ENCODE data around the gene TEFM.
"Not testable (repeated sequence)": the region's sequence is repeated elsewhere in the genome, so short reads cannot be mapped to it uniquely, and the experiment has no call there.

Gene TEFM

GRCh38 chr17:30920683-30921543 lies 14.9 kb upstream of the TEFM start:
- no peak for DNase-seq (ENCODE audit: low spot score)

- DNase-seq (ENCODE audit: low spot score) = peak; percentile 22
Measured at GRCh38 chr17:30920282-30920681, 14.2 kb upstream of the TEFM start.

- no peak for DNase-seq (ENCODE audit: low spot score)
Measured at GRCh38 chr17:30917050-30917449, 11.0 kb upstream of the TEFM start.

GRCh38 chr17:30915833-30916611 lies 10.0 kb upstream of the TEFM start:
- DNase-seq (ENCODE audit: low spot score) = no peak

- no peak for DNase-seq (ENCODE audit: low spot score)
Measured at GRCh38 chr17:30913955-30914354, 7.9 kb upstream of the TEFM start.

GRCh38 chr17:30910151-30910550 lies 4.1 kb upstream of the TEFM start:
- DNase-seq (ENCODE audit: low spot score) = not testable (repeated sequence)

GRCh38 chr17:30908717-30909420 lies 2.8 kb upstream of the TEFM start:
- no peak for DNase-seq (ENCODE audit: low spot score)

GRCh38 chr17:30905742-30906100 lies 317 bp downstream of the TEFM start:
- DNase-seq (ENCODE audit: low spot score) = no peak

GRCh38 chr17:30897311-30897710 lies 8.7 kb downstream of the TEFM start:
- DNase-seq (ENCODE audit: low spot score) = no peak

- DNase-seq (ENCODE audit: low spot score) = no peak
Measured at GRCh38 chr17:30894236-30894635, 11.8 kb downstream of the TEFM start.

GRCh38 chr17:30886187-30886586 lies 19.9 kb downstream of the TEFM start:
- no peak for DNase-seq (ENCODE audit: low spot score)

- no peak for DNase-seq (ENCODE audit: low spot score)
Measured at GRCh38 chr17:30869005-30869404, 37.0 kb downstream of the TEFM start.

GRCh38 chr17:30864636-30865035 lies 41.4 kb downstream of the TEFM start:
- DNase-seq (ENCODE audit: low spot score) = no peak

- no peak for DNase-seq (ENCODE audit: low spot score)
Measured at GRCh38 chr17:30858556-30859250, 47.3 kb downstream of the TEFM start.

- DNase-seq (ENCODE audit: low spot score) = no peak
Measured at GRCh38 chr17:30854146-30854545, 51.9 kb downstream of the TEFM start.
